CD4-positive, alpha-beta T cell treated with Interleukin-10 for 1 hour (primary cell): Measurements from ENCODE around the gene MVB12B.

ENCODE experiments used
- DNase-seq: peaks from one replicate; pipeline ENCODE4 v3.0.0-alpha.2; 2020

The MVB12B gene

GRCh38 chr9:126411225-126411947, 84.8 kb downstream of the MVB12B start:
- peak; percentile 50 for DNase-seq

DNA sequence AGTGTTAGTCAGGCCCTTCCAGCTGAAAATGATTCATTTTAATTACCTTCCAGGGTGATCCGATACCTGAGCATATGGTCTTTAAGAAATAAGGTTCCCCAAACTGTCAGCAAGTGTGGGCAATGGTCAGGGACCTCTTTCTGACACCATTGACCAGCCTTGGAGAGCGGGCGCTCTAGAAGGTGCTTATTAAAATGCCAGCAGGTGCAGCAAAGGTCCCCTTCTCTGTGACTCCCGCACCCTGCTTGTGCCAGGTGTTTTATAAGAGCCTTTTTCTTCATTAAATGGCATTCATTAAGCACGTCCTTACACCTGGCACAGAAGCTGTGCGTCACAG, 85.3 kb downstream of the MVB12B start:
- no peak for DNase-seq

GRCh38 chr9:126412905-126413304, 86.3 kb downstream of the MVB12B start:
- DNase-seq, result no peak

DNA sequence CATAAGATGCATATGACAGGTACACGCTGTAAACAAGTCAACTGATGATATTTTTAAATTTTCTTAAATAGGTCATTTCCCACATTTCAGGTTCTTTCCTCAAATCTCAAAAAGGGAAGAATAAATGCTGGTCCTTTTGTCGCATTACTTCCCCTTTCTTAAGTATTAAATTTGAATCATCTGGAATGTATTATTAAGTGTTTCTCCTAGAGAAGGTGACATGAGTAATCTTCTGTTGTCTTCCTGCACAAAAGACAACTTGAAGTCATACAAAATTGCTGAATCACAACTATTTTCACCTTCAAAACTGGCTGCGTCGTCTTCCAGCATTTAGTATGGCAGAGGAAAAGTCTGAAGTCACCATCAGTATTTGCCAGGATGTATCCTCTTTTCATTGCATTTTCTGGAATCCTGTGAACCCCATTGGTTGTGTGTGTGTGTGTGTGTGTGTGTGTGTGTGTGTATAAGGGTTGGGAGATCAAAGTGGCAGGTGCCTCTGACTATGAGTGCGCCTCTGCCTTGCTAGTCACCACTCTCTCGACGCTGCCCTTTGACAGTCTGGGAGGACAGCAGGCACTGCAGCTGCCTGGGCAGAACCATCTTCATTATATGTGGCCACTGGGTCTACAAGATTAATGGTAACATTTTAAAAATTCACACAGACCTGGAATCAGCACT, 86.9 kb downstream of the MVB12B start:
- DNase-seq, result no peak

DNA sequence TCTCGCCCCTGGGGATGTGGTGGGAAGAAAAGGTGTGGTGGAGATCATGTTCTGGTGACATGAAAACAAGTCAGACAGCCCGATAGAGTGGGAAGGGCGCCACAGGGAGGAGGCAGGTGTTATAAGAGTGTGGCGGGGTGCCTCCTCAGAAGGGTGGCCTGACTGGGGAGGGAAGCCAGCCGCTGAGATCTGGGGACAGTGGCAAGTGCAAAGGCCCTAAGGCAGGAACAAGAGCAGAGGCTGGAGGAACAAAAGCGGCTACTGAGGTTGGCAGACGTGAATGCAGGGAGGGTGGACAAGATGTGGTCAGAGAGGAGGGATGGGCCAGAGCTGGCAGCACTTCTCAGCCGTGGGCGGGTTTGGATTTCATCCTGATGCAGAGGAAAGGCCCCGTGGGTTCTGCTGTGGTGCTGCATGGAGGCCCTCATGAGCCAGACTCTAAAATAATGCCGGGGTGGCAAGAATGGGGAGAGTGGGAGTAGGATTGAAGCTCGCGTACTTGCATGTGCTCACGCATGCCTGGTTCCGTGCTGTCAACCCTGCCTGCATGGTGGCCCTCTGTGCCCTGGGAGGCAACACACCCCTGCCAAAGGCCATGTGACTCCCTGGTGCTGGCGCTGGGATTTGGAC, 89.2 kb downstream of the MVB12B start:
- DNase-seq, result no peak

DNA sequence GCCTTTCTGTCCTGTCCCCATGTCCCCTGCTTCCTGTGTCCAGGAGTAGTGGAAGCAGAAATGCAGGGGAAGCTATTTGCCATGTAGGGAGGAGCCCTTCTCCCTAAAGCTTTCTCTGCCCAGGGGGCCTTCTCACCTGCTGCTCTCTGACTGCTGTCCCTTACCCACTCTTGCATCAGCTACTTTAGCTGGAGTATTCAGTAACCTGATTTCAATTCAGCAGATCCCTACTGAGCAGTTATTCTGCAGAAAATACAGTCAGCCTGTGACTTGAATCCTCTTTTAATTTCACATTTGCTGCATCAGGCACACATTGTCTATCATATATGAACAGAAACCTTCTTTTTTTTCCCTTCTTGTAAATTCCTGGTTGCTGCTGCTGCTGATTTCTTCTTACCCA, 90.4 kb downstream of the MVB12B start:
- no peak for DNase-seq

DNA sequence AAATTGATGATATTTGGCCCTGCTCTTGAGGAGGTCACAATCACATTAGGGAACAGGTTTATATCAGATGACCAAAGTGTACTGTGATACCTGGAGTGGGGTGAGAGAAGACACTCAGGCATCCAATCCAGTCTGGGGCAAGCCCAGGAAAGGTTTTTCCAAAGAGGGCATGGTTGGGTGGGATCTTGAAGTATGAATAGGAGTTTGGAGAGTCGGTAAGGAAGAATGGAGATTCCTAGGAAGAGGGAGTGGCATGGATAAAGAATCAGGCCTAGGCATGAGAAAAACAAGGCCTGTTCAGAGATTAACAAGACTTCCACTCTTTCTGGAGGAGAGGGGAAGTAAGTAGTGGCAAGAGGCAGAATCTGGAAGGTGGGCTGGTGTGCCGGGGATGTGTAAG, 91.1 kb downstream of the MVB12B start:
- DNase-seq, result no peak

DNA sequence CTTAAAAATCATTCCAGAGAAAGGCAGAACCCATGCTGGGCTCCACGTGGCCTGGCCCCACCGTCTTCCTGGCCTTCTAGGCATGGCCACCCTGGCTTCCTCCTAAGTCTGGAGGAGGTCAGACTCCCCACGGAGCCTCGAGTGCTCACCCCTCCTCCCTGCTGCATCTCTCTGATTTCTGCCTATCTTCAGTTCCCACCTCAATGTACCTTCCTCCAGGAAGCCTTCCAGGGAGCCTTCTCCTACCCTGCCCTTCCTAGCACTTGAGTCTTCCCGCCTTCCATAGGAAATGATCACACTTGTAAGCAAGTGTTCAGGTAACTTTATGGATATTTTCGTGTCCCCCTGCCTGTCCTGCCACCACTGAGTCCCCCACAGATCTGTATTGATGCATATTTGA, 92.0 kb downstream of the MVB12B start:
- no peak for DNase-seq

- no peak for DNase-seq
These were observed 92.8 kb downstream of the MVB12B start for GRCh38 chr9:126419475-126419874.

GRCh38 chr9:126420135-126420534, 93.5 kb downstream of the MVB12B start:
- no peak for DNase-seq

DNA sequence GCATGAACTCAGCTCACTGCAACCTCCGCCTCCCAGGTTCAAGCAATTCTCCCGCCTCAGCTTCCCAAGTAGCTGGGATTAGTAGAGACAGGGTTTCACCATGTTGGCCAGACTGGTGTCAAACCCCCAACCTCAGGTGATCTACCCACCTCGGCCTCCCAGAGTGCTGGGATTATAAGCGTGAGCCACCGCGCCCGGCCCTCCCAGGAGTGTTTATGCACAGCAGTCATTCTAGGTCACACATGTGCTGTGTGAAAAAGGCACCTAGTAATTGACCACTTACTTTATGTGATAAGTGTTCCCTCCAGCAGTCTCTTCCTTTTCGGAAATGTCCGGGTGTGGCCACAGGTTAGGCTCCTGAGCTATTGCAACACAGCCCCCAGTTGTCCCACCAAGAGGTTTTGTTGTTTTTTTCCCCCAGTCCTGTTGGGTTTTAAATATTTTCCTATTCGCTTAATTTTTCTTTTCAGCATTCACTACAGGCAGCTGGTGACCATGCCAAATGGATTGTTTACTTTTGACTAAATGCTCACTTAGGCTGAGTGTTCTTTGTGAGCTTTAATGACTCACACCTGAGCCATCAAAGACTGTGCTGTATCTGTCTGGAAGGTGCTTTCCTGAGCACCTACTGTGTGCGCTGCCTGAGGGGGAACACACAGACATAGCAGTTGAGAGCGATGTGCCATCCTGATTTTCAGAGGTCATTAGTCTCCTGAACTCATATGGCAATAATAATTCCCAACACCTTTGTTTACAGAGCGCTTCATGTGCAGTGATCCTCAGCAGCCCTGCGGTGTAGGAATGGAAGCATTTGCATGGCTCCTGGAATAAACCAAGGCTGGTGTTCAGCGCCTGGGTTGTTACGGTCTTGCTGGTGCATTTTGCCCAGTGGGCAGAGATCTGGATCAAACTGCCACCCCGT, 94.3 kb downstream of the MVB12B start:
- DNase-seq, result no peak

DNA sequence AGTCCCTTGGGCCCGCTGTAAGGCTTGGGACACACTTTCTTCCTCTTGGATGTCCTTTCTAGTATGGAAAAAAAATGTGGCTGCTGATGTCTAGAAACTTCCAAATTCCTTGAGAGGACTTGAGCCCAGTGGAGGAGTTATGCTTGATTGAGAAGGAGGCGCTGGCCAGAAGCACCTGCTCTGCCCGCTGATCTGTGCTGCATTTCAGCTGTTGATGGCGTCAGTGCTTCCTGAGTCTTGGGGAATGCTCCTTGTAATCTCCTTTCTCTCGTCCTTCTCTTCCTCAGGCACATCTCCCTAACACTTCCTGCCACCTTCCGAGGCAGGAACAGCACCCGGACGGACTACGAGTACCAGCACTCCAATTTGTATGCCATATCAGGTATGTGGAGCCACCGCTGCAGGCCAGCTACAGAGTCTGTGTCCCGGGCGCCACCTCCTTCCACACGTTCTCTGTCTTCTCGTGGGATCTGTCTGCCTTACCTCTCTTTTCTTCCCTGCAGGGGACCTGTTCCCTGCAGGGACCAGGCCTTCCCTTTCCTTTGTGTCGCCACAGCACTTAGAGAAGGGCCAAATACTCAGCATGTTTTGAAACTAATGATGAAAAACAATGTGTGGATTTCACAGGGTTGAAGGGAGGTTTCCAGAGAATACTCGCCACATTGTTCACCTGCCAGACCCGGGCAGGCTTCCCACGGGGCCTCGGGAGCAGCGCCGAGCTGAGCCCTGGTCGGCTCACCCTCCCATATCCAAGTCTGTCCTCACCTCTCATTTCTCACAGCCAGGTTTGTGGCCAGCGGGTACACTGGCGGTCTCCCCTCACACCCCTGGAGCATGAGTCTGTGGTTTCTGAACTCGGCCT, 95.2 kb downstream of the MVB12B start:
- DNase-seq, result no peak

DNA sequence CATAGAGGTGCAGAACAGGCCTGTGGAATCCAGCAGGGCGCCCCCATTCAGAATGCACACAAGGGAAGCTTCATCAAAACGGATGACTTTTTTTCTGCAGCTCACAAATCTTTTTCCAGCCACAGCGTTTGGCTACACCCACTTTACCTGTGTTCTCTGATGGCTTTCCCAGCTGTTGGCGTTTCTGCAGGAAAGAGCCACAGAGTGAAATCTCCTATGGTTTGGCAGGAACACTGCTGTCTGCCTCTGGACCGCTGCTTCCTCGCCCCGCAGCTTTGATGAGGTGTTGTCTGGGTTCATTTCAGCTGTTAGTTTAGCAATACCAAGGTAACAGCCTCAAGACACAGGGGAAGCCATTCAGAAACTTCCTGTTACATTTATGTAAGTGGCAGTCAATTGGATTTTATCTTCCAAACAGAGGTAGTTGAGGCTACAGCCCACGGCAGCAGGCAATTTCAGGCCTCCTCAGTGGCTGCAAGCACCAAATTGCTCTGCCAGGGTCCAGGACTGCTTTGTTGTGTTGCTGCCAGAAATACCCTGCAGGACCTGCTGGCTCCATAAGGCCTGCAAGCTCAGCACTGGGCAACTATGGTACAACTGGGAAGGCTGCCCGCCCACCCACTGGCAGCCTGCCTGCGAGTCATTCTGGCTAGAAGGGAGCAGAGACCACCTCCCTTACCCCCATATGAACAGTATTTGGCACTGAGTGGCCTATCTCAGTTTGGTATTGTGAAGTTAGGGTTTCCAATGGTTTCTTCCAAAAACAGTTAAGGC, 96.7 kb downstream of the MVB12B start:
- DNase-seq, result no peak

- no peak for DNase-seq
These were observed 97.2 kb downstream of the MVB12B start for GRCh38 chr9:126423916-126424185.

- no peak for DNase-seq
These were observed 97.9 kb downstream of the MVB12B start for GRCh38 chr9:126424511-126424910.

DNA sequence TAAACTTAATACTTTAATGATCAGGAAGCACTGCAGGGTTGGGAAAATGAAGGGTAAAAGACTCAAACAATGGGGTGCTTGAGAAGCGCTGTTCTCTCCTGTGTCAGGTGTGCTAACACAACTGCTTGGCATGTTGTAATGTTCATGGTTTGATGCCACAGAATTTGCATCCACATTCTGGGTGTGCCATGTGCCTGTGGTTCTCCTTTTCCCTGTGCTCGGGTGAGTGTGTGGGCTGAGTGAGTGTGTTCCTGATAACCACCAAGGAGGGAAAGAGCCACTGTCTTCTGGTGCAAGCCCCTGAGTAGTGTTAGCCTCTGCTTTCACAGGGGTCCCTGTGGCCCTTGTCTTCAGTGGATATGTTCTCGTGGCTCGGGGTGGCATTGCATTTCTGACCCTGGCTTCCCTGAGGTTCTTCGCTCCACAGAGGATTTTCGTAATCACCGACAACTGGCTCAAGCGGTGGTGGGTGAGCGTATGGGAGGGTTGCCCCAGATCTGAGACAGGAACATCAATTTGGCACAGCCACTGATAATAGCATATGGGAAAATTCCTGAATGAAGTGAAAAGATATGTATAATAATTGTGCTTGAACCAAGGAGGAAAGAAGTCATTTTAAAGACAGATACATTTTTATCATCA, 102.0 kb downstream of the MVB12B start:
- no peak for DNase-seq

GRCh38 chr9:126429190-126429589, 102.6 kb downstream of the MVB12B start:
- no peak for DNase-seq

GRCh38 chr9:126430124-126430523, 103.5 kb downstream of the MVB12B start:
- no peak for DNase-seq

DNA sequence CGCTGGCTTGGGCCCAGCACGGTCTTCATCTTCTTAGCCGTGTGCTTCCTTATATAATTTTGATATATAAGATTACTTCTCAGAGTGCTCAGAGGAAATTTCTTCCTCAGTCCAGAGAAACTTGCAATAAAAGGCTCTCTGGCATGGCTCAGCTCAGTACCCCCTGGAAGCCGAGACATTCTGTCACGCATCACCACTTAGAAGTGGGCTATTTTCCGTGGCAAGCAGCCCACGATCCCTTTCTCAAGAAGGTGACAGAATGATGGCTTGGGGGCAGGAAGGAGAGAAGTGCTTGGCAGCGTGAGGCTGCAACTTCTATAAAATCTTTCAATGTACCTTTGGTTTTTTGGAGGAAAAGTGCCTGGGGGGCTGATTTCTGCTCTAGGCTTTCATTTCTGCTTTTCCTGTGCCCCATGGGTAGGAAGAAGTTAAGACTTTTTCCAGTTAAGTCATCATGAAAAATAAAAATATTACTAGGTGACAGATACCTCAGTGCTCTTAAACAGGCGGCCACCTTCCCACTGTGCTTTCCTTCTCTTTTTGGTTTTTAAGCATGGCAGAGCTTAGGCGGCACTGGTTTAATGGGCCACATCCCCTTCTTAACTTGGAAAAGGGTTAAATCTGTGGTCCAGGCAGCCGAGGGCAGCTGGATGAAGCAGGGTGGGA, 104.6 kb downstream of the MVB12B start:
- no peak for DNase-seq

DNA sequence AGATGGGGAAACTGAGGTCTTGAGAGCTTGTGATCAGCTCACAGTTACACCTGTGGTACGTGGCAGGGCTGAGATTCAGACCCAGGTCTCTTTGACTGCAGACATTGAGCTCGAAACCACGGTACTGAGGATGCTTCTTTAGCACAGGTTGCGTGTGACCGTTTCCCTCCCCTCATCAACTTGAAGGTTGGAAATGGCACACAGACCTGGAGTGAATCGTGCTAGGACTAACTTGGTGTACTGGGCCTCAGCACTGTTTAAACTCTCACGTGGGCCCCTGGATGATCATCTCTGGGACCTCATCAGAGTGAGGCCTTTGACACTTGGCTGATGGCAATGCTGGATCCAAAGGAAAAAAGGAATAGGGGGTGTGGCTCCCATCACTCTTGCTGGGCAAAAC, 106.0 kb downstream of the MVB12B start:
- no peak for DNase-seq

- no peak for DNase-seq
These were observed 108.5 kb downstream of the MVB12B start for GRCh38 chr9:126435105-126435504.
